ENCODE data around the gene ENOX2.
"Not testable (repeated sequence)": the region's sequence is repeated elsewhere in the genome, so short reads cannot be mapped to it uniquely, and the experiment has no call there.

Gene ENOX2

DNA sequence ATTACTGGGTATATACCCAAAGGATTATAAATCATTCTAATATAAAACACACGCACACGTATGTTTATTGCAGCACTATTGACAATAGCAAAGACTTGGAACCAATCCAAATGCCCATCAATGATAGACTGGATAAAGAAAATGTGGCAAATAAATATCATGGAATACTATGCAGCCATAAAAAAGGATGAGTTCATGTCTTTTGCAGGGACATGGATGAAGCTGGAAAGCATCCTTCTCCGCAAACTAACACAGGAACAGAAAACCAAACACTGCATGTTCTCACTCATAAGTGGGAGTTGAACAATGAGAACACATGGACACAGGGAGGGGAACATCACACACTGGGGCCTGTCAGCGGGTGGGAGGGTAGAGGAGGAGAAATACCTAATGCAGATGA, 83.6 kb downstream of the ENOX2 start:
- not testable (repeated sequence) for DNase-seq

DNA sequence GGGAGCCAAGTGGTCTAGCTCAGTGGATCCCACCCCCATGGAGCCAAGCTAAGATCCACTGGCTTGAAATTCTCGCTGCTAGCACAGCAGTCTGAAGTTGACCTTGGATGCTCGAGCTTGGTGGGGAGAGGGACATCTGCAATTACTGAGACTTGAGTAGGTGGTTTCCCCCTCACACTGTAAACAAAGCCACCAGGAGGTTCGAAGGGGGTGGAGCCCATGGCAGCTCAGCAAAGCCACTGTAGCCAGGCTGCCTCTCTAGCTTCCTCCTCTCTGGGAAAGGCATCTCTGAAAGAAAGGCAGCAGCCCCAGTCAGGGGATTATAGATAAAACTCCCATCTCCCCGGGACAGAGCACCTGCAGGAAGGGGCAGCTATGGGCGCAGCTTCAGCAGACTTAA, 89.1 kb downstream of the ENOX2 start:
- not testable (repeated sequence) for DNase-seq

DNA sequence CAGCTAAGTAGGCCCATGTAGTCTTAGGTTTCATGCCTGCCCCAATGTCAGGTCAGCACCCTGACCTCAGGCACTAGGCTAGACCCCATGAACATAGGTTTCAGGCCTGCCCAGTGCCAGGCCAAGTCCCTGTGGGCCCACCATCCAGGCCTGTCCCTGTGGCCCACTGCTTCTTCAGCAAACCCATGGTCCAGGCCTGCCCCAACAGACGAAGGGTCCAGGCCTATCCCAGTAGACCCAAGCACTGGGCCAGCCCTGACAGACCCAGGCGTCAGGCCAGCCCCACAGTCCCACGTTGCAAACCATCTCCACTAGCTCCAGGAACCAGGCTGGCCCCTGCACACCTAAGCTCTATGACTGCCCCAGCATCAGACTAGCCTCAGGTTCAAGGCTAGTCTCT, 92.4 kb downstream of the ENOX2 start:
- no peak for DNase-seq

DNA sequence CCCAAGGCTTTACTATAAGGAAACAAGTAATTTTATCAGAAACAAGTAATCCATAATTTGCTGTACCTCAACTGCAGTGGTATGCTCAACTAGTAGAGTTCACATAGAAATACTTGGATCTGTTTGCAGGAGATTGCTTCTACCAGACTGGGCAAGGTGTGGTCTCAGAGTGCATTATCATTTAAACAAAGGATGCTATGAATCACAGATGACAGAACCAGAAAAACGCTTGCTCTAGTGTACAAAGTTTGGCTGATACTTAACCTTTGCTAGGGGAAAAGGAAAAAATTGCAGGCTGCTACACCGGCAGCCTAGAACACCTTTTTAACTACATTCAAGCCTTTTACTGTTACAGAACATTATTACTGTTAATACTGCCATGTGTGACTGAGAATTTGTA, 97.1 kb downstream of the ENOX2 start:
- DNase-seq: no peak

DNA sequence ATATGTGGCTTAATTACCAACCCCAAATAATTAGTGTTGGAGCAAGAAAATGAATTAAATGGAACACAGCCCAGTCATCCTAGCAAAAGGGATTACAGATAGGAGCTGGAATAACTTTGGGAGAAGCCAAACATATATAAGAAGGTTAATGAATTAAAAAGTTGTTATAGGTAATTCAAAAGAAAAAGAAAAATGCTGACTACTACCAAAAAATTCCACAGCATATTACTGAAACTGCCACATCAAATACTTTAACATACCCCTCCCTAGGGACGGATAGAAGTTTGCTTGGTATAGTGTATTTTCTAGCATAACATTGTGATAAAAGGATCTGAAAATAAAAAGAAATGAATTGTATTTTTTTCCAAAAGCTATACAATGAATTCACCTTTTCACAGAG, 99.5 kb downstream of the ENOX2 start:
- DNase-seq: no peak

DNA sequence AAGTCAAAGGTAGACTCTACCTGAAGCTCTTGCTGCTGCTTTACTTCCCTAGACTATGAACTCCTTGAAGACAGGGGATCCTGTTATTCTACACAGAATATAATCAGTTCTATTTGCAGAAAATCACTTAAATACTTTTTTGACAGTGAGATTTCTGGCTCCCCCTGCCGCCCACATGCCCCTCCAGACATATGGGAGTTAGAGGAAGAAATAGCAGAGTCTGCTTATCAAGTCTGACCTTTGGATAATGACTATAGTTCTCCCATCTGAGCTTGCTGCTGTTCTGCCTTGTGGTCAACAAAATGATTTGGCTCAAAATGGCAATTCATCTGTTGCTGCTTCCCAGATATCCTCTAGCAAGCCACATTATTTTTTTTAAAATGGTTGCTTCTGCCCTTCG, 101.1 kb downstream of the ENOX2 start:
- no peak for DNase-seq

DNA sequence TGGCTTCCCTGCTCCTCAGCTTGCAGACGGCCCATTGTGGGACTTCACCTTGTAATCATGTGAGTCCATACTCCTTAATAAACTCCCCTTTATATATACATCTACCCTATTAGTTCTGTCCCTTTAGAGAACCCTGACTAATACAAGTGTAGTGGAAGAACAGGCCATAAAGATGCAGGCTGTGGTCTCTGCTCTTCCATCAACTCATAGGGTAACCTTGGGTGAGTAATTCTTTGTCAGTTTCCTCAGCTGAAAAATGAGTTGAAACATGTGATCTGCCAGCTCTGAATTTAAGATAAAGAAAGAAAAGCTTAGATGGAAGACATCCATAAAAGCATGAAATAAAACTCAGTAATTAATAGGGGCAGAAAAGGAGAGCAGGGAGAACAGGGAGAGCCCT, 103.6 kb downstream of the ENOX2 start:
- DNase-seq: no peak

DNA sequence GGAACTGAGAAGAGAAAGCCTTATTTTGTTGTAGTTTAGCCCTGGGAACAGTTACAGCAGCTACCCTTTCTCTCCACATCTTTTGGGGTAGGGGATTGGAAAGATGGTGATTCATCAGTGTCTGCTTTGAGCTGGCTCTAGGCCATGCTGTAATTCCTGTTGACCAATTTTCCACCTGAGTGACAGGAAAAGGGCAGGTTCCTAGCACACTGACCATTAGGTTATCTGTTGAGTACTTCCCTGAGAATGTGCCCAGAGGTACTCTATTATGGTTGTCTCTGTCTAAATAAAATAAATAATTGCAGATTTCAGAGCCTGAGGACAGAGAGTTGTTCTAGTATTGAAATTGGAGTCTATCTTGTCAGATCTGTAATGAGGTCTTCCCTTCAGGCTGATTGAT, 109.0 kb downstream of the ENOX2 start:
- DNase-seq: no peak

DNA sequence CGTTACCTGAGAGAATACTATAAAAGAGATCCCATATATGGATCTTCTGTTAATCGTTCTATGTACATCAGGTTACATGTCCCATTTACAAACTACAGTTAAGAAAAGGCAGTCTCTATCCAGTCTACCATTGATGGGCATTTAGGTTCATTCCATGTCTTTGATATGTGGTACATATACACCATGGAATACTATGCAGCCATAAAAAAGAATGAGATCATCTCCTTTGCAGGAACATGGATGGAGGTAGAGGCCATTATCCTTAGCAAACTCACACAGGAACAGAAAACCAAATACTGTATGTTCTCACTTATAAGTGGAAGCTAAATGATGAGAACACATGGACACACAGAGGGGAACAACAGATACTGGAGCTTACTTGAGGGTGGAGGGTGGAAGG, 111.1 kb downstream of the ENOX2 start:
- DNase-seq: not testable (repeated sequence)

DNA sequence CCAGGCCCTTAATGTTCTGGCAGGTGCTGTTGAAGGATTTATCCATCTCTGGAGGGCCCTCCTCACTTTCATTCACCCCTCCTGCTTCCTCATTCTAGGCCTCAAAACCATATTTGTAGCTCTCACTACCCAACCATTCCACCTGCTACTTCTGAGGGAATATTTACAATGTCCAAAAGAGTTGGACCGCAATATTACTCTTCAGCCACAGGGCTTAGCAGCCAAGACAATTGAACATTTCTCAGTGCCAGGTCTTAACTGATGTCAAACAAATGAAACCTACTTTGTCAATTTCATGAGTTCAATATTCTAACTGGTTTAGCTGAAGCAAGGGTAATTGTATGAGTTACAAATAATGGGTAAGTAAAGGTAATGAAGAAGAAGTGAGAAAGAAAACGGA, 113.2 kb downstream of the ENOX2 start:
- DNase-seq: no peak

DNA sequence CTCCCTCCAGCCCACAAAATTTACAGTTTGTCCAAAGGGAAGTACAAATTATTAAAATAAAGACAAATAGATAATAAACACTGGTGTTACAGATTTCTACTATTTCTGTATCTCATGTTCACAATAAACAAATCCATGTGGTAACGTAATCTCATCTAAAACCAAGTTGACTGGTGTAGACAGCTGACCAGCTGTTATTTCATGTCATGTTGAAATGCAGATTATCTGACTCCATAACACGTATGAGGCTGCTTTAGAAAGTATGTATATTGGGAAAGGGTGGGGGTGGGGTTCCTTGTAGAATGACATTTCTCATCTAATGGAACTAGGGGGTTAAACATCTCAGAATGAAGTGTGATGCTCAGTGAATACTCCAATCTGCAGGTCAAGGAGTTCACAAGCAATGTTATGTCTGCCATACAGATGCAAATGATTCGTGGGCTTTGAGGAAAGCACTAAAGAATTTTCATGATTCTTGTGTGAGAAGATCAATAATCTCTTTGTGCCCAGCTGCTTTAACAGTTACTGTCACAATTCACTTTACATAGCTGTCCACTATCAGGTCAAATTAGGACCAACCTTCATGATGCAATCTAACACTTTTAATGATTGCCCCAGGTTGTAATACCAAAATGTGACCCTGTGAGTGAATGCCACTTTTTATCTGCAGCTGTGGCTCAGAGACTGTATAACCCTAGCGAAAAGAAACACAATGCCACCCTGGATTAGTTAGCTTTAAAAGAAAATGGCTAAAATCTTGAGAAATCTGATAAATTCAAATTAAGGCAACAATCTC, 114.0 kb downstream of the ENOX2 start:
- DNase-seq: no peak

DNA sequence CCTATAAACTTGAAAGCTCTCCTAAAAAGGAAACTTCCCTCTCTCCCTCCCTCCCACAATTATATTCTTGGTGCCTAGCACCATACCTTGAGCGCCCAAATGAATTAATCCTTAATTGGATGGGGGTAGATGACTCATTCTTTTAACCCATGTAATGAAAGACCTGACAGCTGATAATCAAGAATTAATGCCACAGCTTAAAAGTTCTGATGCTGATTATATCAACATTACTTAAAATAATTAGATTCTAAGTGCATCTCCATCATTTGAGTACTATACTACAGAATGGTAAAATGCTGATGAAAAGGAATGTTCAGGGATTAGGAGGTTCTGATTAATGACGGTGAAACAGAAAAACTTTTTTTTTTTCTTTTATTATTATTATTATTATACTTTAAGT, 117.0 kb downstream of the ENOX2 start:
- DNase-seq: no peak

DNA sequence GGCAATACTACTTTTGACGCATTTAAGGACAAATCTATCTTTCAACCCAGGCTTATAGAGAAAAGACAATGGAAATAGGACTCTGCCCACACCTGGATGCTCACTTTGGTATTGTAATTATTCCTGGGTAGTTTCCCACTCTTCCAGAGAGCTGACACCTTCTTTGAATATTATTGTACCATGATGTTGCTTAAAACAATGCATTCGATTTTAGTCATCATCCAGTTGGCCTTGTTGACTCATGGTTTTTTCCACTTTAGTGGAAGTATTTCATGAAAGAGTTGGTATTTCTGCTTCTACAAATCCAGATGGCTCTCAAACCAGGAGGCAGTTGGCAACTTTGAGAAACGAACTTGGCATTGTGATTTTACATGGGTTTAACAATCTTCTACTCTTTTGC, 124.2 kb downstream of the ENOX2 start:
- no peak for DNase-seq

DNA sequence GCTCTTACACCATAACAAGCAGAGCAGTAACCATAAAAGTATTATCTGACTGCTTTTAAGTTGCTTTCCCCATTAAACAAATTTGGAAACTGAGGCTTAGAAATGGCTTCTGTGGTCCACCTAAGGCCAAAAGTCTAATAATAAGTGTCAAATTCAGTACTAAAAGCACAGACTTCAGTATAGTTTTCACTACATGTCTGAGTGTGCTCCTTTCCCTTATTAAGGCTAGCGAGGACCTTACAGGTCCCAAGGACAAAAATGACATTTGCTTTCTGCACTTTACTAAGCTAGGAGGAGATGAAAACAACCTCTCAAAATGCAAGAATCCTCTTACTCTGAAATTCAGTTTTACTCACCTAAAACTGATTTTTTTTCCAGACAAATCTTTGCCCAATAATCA, 127.2 kb downstream of the ENOX2 start:
- DNase-seq: no peak

DNA sequence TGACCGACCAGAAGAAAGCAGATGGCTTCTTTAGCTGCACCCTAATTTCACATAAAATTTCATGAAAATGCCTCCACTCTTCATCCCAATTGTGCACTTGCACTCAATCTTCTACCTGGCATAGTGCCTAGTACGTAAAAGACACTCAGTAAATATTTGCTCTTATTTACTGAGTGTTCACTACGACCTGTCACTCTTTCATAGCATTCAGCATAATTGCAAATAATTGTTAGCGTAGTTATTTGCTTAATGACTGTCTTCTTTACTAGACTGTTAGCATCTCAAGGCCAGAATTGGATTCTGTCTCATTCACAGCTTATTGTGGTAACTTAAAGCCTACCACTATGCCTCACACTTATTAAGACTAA, 130.2 kb downstream of the ENOX2 start:
- no peak for DNase-seq

DNA sequence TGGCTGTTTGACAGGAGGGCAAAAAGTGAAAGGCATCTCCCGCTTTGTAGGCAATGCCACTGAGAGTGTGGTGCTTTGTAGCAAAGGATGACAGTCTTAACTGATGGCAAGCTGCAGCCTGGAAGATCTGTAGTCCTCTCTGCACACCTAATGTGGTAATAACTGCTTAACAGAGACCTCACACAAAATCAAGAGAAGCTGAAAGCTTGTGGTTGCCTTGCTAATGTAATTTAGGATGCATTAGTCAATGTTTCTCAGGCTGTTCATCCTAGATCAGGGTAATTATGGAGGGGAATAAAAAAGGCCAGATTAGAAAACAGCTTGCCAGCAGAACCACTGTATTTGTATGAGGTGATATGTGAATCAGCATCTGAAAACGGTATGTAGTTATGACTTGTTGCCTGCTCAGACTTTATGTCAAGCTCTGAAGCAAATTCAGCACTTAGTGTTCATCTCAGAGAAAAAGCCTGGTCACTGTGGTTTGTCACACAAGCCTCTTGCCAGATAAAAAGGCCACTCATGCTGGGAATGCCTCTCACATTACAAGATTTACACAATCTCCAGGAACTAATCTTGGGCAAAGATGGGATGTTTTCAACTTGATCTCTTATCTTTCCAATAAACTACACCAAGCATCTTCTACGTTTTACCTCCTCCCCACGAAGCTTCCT, 130.8 kb downstream of the ENOX2 start:
- DNase-seq: no peak

DNA sequence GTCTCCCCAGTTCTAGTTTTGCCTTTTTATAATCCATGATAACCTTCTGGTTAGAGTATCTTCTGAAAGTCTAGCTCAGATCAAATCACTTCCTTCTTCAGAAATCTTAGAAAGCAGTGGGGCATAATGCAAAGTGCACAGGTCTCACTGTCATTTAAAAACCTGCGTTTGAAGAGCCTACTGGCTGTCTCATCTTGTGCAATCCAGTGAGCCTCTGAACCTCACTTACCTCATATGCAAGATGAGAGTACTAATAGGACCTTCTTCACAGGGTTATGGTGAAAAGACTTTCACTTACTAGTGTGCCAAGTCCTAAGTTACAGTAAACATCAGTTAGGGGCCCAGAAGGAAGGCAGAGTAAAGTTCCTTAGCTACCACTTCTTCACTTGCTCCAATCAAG, 131.4 kb downstream of the ENOX2 start:
- no peak for DNase-seq

DNA sequence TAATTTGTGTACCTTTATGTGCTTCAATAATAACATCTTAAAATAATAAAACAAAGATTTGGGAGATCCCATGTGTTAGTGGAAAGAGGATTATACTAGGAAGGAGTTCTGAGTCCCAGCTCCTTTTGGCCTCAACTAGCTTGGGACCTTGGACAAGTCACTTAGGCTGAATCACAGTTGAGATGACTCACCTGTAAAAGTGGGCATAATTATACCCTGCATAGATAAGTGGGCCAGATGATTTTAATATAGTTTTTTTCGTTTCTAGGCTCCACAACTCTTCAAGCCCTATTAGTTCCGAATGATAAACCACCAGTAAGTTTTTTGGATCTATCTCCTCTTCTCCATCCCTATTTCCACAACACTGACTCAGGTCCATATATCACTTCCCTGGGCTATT, 131.8 kb downstream of the ENOX2 start:
- no peak for DNase-seq

DNA sequence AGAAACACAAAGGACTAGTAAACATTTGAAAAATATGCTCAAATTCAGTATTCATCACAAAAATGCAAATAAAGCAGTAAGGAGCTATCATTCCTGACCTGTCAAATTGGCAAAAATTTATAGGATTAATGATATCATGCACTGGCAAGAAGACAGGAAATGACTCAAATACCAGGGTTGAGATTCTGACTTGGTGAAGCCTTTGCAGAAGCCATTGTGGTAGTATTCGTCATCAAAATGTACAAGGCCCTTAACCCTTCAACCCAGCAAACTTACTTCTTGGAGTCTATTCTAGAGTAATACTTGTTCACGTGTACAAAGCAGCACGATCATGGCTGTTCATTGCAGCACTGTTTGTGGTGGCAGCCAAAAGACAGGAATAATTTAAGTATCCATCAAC, 132.4 kb downstream of the ENOX2 start:
- no peak for DNase-seq

DNA sequence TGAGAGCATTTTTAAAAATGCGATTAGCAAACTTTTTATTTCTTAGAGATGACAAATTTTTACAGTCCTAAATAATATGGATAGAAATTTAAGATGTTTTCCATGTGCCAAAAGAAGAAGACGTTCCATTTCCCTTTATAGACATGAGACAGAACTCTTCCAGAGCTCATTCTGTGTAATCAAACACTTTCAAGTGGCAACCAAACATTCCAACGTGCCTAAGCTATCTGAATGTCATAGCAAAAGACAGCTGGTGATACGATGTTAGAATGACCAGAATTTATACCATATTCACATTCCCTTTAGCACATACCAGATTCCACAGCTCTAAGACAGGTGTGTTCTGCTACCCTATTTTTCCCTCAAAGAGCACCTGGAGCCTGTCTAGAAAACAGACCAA, 133.2 kb downstream of the ENOX2 start:
- no peak for DNase-seq

DNA sequence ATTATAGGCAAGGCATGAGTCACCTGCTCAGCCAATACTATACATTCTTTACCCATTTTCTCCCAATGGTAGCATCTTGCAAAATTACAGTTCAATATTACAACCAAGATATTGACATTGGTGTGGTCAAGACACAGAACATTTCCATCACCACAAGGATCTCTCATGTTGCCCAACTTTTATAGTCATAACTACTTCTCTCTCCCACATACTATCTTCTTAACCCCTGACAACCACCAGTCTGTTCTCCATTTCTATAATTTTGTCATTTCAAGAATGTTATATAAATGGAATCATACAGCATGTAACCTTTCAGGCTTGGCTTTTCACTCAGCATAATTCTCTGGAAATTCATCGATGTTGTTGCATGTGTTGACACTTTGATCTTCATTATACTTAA, 144.9 kb downstream of the ENOX2 start:
- DNase-seq: no peak

DNA sequence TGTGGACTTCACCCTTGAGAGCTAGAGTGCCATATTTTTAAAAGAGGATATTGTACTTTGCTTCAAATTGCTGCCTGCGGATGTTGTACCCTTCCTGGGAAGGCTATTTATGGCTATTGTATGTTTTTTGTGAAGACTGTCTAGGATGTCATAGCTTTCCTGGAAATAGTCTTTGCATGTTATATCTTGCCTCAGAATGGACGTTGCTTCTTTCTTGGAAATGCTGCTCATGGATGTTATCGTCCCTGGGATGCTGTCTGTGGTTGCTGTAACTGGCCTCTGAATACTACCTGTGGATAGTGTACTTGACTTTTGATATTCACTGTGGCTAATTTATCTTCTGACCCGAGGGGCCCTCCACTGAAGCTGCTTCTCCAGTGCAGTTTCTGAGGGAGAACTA, 146.8 kb downstream of the ENOX2 start:
- no peak for DNase-seq

DNA sequence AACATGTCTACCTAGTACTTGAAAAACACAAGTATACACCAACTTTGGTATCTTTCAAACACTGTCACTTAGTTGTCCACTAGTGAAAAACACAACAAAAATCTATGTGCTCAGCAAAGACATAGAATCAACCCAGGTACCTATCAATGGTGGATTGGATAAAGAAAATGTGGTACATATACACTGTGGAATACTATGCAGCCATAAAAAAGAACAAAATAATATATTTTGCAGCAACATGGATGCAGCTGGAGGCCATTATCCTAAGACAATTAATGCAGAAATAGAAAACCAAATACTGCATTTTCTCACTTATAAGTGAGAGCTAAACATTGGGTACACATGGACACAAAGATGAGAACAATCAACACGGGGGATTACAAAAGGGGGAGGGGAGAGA, 148.7 kb downstream of the ENOX2 start:
- DNase-seq: no peak

DNA sequence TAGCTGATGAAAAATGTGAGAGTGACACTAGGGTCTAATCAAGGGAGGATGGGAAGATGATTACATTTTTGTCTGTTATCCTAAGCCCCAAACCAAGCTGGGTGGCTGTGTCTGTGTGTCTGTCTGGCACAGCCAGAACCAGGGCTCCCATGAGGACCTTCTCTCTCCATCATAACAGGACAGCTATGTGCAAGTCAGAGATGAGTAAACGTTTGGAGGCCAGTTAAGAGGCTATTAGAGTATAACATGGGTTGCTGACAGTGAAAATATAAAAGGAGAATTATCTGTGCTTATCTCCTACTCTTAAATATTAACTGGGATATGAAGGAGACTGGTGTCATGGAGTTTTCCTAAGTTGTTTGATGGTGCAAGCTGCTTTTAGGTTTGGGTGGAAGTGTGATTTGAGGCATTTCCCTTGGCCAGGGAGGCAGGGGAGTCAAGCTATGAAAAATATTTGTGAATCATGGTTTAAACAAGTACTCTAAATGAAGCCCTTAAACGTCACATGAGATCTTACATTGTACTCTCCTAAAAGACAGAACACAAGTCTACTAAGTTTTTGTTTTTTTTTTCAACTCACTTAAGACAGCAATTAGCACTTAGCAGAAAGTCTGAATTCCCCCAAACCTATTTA, 156.2 kb downstream of the ENOX2 start:
- no peak for DNase-seq

DNA sequence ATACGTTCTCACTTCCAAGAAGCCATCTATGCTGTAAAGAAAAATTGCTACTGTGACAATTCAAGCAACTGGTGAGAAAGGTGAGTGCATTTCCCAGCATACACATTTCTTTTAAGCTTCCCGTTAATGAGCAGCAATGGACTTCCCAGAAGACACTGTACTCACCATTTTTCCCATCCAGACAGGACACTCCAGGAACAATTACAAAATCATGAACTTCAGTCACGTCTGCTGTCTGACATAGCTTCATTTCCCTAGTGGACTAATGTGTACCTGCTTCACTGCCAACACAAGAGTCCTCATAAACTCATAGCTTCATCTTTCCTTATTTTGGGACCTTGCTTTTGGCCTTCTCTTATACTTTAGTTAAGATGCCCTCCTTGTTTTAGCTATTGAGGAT, 156.9 kb downstream of the ENOX2 start:
- no peak for DNase-seq
